Tibial artery (tissue), 4 donors: Measurements from ENCODE around the gene UNC80.

Experiments used
- DNase-seq, 2 donors: peaks; one replicate each; pipeline ENCODE4 v3.0.0-alpha.2; 2019
- H3K27ac ChIP-seq, 2 donors: fragments of 200-600 bp; sonication (generic) in 1 of 2; 1 replicate in 1 of 2; 2 replicates in 1 of 2; pipeline ENCODE4 v1.5.1; 2018 to 2019; ENCODE audit warnings: mild to moderate bottlenecking in 1 of 2
- H3K27me3 ChIP-seq, 2 donors: fragments of 200-600 bp; sonication (generic) in 1 of 2; one replicate each; pipeline versions ENCODE4 v1.5.1 to v1.6.0; 2016 to 2019
- H3K36me3 ChIP-seq, 3 donors: fragments of 200-600 bp; sonication (generic) in 2 of 3; one replicate each; pipeline ENCODE4 v1.5.1; 2016 to 2019; ENCODE audit warnings: mild to moderate bottlenecking in 2 of 3
- H3K4me1 ChIP-seq, 4 donors: fragments of 200-600 bp; sonication (generic) in 2 of 4; 1 replicate in 3 of 4; 2 replicates in 1 of 4; pipeline ENCODE4 v1.5.1; 2016 to 2019
- H3K4me3 ChIP-seq, 2 donors: fragments of 200-600 bp; sonication (generic) in 1 of 2; 1 replicate in 1 of 2; 2 replicates in 1 of 2; pipeline ENCODE4 v1.5.1; 2018 to 2019; ENCODE audit warnings: mild to moderate bottlenecking in 2 of 2
- H3K9me3 ChIP-seq, 3 donors: fragments of 200-600 bp; sonication (generic) in 1 of 3; one replicate each; pipeline ENCODE4 v1.5.1; 2016 to 2019
- intact Hi-C: fragments of 100-400 bp; cut with DNase I; formaldehyde crosslinking; loops from one replicate; pipeline ENCODE4 v1.15.0; 2023; ENCODE audit warnings: low total_unique reads
- TF ChIP-seq, protein P1 (sequence below), 2 experiments: fragments of 200-600 bp in 1 of 2; fragments of 450-650 bp in 1 of 2; IDR thresholded peaks; one replicate each; pipeline ENCODE4 v1.5.1; 2017 to 2019; ENCODE audit warnings: antibody characterized with exemption in 2 of 2, mild to moderate bottlenecking in 1 of 2, moderate library complexity in 1 of 2

The UNC80 gene

DNA sequence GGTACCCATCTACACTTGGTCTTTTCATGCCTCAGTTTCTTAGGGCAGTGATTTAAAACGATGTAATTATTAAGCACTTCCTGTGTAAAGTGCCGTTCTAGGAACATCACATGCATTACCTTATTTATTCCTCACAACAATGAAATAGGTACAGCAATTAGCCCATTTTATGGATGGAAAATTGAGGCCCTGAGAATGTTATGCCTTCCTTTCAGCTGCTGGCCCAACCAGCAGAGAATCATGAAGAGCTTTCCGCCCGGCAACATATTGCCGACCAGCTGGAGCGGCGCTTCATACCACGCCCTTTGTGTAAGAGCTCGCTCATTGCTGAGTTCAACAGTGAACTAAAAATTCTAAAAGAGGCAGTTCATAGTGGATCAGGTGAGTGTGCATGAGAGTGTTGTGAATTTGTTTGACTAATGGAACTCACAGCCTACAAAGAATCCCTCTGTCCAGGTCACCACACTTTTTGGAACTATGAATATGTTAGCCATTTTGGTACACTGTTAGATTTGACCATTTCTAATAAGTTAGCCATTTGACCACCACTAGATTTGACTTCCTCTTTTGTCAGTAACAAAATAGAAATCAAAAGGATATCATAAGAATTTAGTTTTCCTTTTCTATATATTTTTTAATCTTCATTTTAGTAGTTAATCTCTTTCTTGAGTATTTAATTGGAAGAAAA lies 205.2 kb downstream of the UNC80 start:
- H3K27me3 ChIP-seq = no peaks in the 10 kb centered on the region
- no peaks in the 10 kb centered on the region for H3K9me3 ChIP-seq
- H3K27ac ChIP-seq = no peak overlapping the region
- TF ChIP-seq, protein P1, sequence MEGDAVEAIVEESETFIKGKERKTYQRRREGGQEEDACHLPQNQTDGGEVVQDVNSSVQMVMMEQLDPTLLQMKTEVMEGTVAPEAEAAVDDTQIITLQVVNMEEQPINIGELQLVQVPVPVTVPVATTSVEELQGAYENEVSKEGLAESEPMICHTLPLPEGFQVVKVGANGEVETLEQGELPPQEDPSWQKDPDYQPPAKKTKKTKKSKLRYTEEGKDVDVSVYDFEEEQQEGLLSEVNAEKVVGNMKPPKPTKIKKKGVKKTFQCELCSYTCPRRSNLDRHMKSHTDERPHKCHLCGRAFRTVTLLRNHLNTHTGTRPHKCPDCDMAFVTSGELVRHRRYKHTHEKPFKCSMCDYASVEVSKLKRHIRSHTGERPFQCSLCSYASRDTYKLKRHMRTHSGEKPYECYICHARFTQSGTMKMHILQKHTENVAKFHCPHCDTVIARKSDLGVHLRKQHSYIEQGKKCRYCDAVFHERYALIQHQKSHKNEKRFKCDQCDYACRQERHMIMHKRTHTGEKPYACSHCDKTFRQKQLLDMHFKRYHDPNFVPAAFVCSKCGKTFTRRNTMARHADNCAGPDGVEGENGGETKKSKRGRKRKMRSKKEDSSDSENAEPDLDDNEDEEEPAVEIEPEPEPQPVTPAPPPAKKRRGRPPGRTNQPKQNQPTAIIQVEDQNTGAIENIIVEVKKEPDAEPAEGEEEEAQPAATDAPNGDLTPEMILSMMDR (IDR thresholded peaks at IDR 0.05) = no peak
- H3K4me3 ChIP-seq = no peak overlapping the region
- no peaks in the 10 kb centered on the region for H3K36me3 ChIP-seq
- intact Hi-C loops = loop anchor here (5.0 kb wide), 1 partner anchor 225 kb away; no protein-coding TSS in a partner anchor
- no peaks in the 10 kb centered on the region for H3K4me1 ChIP-seq
- no peak for DNase-seq

DNA sequence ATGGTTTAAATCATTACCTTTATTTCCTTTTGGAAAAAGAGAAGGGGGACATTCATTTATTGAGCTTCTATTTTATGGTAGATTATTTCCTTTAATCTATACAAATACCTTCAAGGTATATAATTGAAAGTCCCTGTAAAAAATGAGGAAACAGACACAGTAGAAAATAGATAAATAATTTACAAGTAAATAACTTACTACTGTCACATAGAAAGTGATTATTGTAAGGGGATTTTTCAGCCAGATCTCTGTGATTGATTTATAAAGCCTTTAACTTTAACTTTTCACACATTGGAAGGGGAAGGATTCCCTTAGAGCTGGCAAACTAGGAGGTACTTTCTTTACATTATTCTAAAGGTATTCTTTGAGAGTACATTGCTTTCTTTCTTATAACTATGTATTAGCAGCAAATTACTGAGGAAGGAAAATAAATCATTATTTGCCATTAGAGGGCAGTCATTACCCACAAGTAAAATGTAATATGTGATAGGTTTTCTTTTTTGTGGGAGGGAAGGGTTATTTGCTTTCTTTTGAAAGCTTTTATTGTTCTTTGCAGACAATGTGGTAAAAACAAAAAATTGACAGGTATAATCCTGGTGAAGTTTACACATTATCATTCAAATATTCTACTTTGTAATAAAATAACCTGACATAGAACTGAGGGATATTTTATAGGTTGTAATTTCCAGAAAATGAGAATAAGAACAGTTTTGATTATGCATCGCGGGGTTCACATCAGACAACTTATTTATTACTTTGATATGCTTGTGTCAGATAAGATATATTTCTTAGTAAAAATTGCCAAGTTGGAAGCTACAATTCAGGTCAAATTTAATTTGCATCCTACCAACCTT lies 206.0 kb downstream of the UNC80 start:
- no peak for DNase-seq
- intact Hi-C loops = loop anchor here (5.0 kb wide), 1 partner anchor 225 kb away; no protein-coding TSS in a partner anchor
- Histone ChIP-seq H3K27me3 (no peaks in the 10 kb centered on the region), H3K4me1 (no peaks in the 10 kb centered on the region), H3K36me3 (no peaks in the 10 kb centered on the region), H3K4me3 (no peak overlapping the region), H3K9me3 (no peaks in the 10 kb centered on the region), H3K27ac (no peak overlapping the region)
- TF ChIP-seq, protein P1 (IDR thresholded peaks at IDR 0.05) = peak; percentile 59 to 64

DNA sequence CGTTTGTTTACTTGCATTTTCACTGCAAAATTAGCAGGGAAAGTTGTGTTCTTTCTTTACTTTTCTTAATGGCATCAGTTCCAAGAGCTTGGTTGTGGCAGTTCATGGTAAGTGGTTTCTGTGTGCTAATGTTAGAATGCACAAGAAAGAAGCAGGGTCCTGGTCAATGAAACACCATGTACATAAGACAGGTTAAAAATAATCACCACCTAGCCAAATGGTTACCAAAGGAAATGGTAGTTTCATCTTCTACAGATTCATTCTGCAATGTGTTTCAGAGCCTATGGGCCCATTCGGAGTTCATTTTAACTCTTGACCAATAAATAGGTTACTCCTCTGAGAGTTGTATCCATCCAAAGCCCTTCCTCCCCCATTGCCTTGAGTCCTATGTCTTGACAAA lies 212.7 kb downstream of the UNC80 start:
- intact Hi-C loops = no loop called here

GRCh38 chr2:209985874-209986273 lies 214.2 kb downstream of the UNC80 start:
- no peaks in the 10 kb centered on the region for H3K27me3 ChIP-seq
- no peaks in the 10 kb centered on the region for H3K9me3 ChIP-seq
- DNase-seq = no peak
- TF ChIP-seq, protein P1 (IDR thresholded peaks at IDR 0.05) = no peak
- H3K4me1 ChIP-seq = no peaks in the 10 kb centered on the region
- intact Hi-C loops = no loop called here
- H3K27ac ChIP-seq = no peak overlapping the region
- no peak overlapping the region for H3K4me3 ChIP-seq
- H3K36me3 ChIP-seq = no peaks in the 10 kb centered on the region

More for the DNA sequence above, 212.7 kb downstream of the UNC80 start:
- Histone ChIP-seq H3K4me1 (no peaks in the 10 kb centered on the region), H3K27ac (no peak overlapping the region), H3K27me3 (no peaks in the 10 kb centered on the region), H3K4me3 (no peak overlapping the region), H3K9me3 (no peaks in the 10 kb centered on the region), H3K36me3 (no peaks in the 10 kb centered on the region)
- TF ChIP-seq, protein P1 (IDR thresholded peaks at IDR 0.05) = no peak
- no peak for DNase-seq

DNA sequence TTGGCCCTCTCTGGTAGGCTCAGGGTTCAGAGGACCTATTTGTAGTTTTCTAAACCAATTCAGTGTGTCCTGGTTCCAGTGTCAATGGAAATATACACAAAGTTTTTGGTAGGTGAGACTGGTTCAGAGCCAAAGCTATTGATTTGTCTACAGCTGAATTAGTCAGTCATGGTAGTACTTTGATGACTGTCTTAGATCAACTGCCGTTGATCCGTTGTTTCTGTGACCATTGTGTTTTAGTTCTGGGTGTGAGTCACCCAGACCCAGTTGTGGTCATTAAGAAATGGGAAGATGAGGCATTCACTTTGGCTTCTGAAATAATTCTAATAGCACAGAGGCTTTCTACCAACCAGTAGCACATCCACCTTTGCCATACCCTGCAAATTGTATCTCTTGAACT lies 214.8 kb downstream of the UNC80 start:
- no peak for DNase-seq
- H3K27ac ChIP-seq = no peak overlapping the region
- no peaks in the 10 kb centered on the region for H3K36me3 ChIP-seq
- no peaks in the 10 kb centered on the region for H3K4me1 ChIP-seq
- H3K9me3 ChIP-seq = no peaks in the 10 kb centered on the region
- TF ChIP-seq, protein P1 (IDR thresholded peaks at IDR 0.05) = no peak
- intact Hi-C loops = no loop called here
- no peaks in the 10 kb centered on the region for H3K27me3 ChIP-seq
- no peak overlapping the region for H3K4me3 ChIP-seq
